ENCODE results near the gene CHRNA3.

Gene CHRNA3

DNA sequence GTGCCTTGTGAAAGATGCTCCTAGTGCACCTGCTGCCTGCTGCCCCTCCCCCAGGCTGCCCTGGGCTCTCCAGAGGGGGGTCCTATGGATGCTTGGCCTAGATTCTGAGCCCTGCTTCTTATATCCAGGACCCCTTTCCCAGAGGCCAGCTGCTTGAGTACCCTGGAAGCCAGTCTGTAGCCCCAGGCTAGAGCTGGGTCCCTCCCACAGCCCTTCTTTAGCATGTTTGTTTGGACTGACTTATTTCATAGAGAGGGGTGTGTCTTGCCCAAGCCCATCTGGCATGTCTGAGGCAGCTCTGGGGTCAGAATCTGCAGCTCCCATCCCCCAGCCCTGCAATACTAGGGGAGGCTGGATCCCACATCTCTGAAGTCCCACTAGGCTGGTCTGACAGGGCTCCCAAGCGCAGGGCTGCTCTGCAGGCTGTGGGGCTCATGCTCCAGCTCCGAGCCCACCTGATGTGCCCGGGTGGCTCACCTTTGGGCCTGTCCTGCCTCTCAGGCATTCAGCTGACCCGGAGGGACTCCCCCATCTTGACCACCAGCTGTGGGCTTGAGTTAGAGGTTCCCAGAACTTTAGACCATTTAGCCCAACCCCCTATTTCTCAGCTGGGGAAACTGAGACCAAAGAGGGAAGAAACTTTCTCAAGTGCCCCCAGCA, 17.1 kb upstream of the CHRNA3 start:
- no peak overlapping the region for H3K4me3 ChIP-seq (ENCODE audit: low read depth in 1 of 2, low read length in 2 of 2)
- no peaks in the 10 kb centered on the region for H3K79me2 ChIP-seq (ENCODE audit: insufficient read depth, low read length)
- H3K9me3 ChIP-seq (ENCODE audit: insufficient read depth, low read length, severe bottlenecking), result no peaks in the 10 kb centered on the region
- H3K4me2 ChIP-seq (ENCODE audit: insufficient read depth, low read length), result no peak overlapping the region
- H3K36me3 ChIP-seq (ENCODE audit: insufficient read depth, low read length), result no peaks in the 10 kb centered on the region
- H3K27ac ChIP-seq (ENCODE audit: low read length), result no peak overlapping the region
- TF ChIP-seq EZH2 (IDR thresholded peaks at IDR 0.05; ENCODE audit: borderline replicate concordance, low read depth, low read length, severe bottlenecking), result no peak
- TF ChIP-seq, protein P1, sequence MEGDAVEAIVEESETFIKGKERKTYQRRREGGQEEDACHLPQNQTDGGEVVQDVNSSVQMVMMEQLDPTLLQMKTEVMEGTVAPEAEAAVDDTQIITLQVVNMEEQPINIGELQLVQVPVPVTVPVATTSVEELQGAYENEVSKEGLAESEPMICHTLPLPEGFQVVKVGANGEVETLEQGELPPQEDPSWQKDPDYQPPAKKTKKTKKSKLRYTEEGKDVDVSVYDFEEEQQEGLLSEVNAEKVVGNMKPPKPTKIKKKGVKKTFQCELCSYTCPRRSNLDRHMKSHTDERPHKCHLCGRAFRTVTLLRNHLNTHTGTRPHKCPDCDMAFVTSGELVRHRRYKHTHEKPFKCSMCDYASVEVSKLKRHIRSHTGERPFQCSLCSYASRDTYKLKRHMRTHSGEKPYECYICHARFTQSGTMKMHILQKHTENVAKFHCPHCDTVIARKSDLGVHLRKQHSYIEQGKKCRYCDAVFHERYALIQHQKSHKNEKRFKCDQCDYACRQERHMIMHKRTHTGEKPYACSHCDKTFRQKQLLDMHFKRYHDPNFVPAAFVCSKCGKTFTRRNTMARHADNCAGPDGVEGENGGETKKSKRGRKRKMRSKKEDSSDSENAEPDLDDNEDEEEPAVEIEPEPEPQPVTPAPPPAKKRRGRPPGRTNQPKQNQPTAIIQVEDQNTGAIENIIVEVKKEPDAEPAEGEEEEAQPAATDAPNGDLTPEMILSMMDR (IDR thresholded peaks at IDR 0.05; ENCODE audit: borderline replicate concordance, extremely low read depth, low read length, poor library complexity, severe bottlenecking), result no peak
- no peak overlapping the region for H3K9ac ChIP-seq (ENCODE audit: low read depth, low read length)
- DNase-seq, result no peak
- no peak for ATAC-seq (ENCODE audit: insufficient read depth, low read depth)
- no peak overlapping the region for H2AFZ ChIP-seq (ENCODE audit: low read depth, low read length)
- H3K4me1 ChIP-seq (ENCODE audit: insufficient read depth, low read length), result no peaks in the 10 kb centered on the region
- H4K20me1 ChIP-seq (ENCODE audit: insufficient read depth, low read length), result no peaks in the 10 kb centered on the region
- H3K27me3 ChIP-seq (ENCODE audit: insufficient read depth, low read length, poor library complexity), result no peaks in the 10 kb centered on the region

DNA sequence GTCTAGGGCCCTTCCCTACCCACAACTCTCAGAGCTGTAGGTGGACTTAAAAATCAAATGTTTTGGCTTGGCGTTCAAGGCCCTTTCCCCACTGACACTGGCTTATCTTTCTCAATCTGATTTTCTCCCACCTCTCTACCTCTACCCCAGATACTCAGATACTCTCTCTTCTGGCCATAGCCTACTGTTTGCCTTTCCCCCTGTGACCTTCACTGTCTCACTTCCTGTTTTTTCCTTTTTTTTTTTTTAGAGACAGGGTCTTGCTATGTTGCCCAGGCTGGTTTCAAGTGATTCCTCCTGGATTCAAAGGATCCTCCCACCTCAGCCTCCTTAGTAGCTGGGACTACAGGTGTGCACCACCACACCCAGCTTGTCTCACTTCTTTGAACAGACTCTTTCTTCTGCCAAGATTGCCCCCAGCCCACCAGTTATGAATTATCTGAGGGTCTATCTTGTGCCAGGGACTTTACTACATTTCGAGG, 15.6 kb upstream of the CHRNA3 start:
- H2AFZ ChIP-seq (ENCODE audit: low read depth, low read length), result no peak overlapping the region
- no peaks in the 10 kb centered on the region for H3K4me1 ChIP-seq (ENCODE audit: insufficient read depth, low read length)
- ATAC-seq (ENCODE audit: insufficient read depth, low read depth), result no peak

DNA sequence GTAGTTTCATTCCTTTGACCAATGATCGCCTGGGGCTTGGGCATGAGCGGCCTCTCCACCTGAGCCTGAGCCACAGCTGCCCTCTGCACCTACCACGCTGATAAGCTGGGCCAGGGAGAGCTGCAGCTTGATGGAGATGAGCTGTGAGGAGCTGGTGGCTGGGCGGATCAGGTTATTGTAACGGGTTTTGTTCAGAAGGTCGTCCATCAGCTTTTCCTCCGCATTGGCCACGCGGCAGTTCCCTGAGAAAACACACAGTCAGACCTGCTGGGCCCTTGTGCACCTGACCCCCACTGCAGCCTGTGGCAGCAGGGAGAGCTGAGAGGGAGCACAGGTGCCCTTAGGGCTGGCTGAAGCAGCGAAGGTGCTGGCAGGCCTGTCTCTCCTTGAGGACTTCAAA, 14.6 kb upstream of the CHRNA3 start:
- Histone ChIP-seq H3K79me2 (ENCODE audit: insufficient read depth, low read length) (no peaks in the 10 kb centered on the region), H4K20me1 (ENCODE audit: insufficient read depth, low read length) (no peaks in the 10 kb centered on the region), H3K9ac (ENCODE audit: low read depth, low read length) (no peak overlapping the region), H3K36me3 (ENCODE audit: insufficient read depth, low read length) (no peaks in the 10 kb centered on the region), H3K27ac (ENCODE audit: low read length) (no peak overlapping the region), H3K9me3 (ENCODE audit: insufficient read depth, low read length, severe bottlenecking) (no peaks in the 10 kb centered on the region), H3K27me3 (ENCODE audit: insufficient read depth, low read length, poor library complexity) (no peaks in the 10 kb centered on the region), H3K4me3 (ENCODE audit: low read depth in 1 of 2, low read length in 2 of 2) (no peak overlapping the region), H2AFZ (ENCODE audit: low read depth, low read length) (no peak overlapping the region), H3K4me1 (ENCODE audit: insufficient read depth, low read length) (no peaks in the 10 kb centered on the region), H3K4me2 (ENCODE audit: insufficient read depth, low read length) (no peak overlapping the region)
- ATAC-seq (ENCODE audit: insufficient read depth, low read depth) (no peak), DNase-seq (no peak)
- TF ChIP-seq EZH2 (IDR thresholded peaks at IDR 0.05; ENCODE audit: borderline replicate concordance, low read depth, low read length, severe bottlenecking), result no peak
- TF ChIP-seq, protein P1 (IDR thresholded peaks at IDR 0.05; ENCODE audit: borderline replicate concordance, extremely low read depth, low read length, poor library complexity, severe bottlenecking), result no peak

More for the DNA sequence above, 15.6 kb upstream of the CHRNA3 start:
- Histone ChIP-seq H3K79me2 (ENCODE audit: insufficient read depth, low read length) (no peaks in the 10 kb centered on the region), H3K9ac (ENCODE audit: low read depth, low read length) (no peak overlapping the region), H3K27ac (ENCODE audit: low read length) (no peak overlapping the region), H3K36me3 (ENCODE audit: insufficient read depth, low read length) (no peaks in the 10 kb centered on the region), H3K4me3 (ENCODE audit: low read depth in 1 of 2, low read length in 2 of 2) (no peak overlapping the region), H3K9me3 (ENCODE audit: insufficient read depth, low read length, severe bottlenecking) (no peaks in the 10 kb centered on the region), H3K4me2 (ENCODE audit: insufficient read depth, low read length) (no peak overlapping the region), H3K27me3 (ENCODE audit: insufficient read depth, low read length, poor library complexity) (no peaks in the 10 kb centered on the region), H4K20me1 (ENCODE audit: insufficient read depth, low read length) (no peaks in the 10 kb centered on the region)
- TF ChIP-seq EZH2 (IDR thresholded peaks at IDR 0.05; ENCODE audit: borderline replicate concordance, low read depth, low read length, severe bottlenecking), result no peak
- TF ChIP-seq, protein P1 (IDR thresholded peaks at IDR 0.05; ENCODE audit: borderline replicate concordance, extremely low read depth, low read length, poor library complexity, severe bottlenecking), result no peak
- DNase-seq, result no peak

All from DND-41 (cell line).